WERI-Rb-1 (cell line): ENCODE results near the gene GRXCR1.

Experiments
- DNase-seq: peaks from one replicate; pipeline ENCODE4 v3.0.0-alpha.2; 2020
- H3K27ac ChIP-seq: fragments of 250-450 bp; sonication (Bioruptor Pico); 2 replicates; pipeline ENCODE4 v1.5.1; 2020; ENCODE audit warnings: mild to moderate bottlenecking, moderate library complexity
- H3K27me3 ChIP-seq: fragments of 250-450 bp; sonication (Bioruptor Pico); 2 replicates; pipeline ENCODE4 v1.5.1; 2021; ENCODE audit warnings: mild to moderate bottlenecking, low read depth, moderate library complexity; ENCODE audit not compliant: insufficient read depth, severe bottlenecking
- H3K36me3 ChIP-seq: fragments of 250-450 bp; sonication (Bioruptor Pico); 2 replicates; pipeline ENCODE4 v1.5.1; 2020; ENCODE audit warnings: mild to moderate bottlenecking, moderate library complexity
- H3K4me3 ChIP-seq: 2 replicates; pipeline ENCODE4 v1.5.1; 2011; ENCODE audit warnings: low read depth, mild to moderate bottlenecking, control low read depth, low read length
- H3K9me3 ChIP-seq: fragments of 250-450 bp; sonication (Bioruptor Pico); 2 replicates; pipeline ENCODE4 v1.5.1; 2021; ENCODE audit warnings: mild to moderate bottlenecking, moderate library complexity; ENCODE audit not compliant: severe bottlenecking
- TF ChIP-seq, protein P1 (sequence below): IDR thresholded peaks from 2 replicates; pipeline ENCODE4 v1.5.1; 2011; ENCODE audit warnings: low read depth, mild to moderate bottlenecking, control low read depth, inconsistent platforms, low read length

GRXCR1 gene

DNA sequence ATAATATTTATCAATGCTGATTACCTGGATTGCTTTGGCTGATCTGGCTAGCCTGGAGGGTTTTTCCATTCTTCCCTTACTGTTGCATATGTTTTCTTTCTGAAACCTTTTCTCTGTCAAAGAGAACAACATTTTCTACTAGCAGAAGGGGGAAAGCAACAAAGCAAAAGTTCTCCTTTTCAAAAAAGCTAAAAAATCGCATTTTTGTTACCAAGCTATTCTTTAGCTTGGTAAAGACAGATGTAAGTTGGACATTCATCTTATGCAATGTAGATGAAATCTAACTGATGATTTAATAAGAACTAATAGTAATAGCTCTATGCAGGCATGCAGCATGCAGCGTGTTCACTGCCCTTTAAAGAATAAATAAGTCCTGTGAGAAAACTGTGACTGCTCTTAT, at the start of gene GRXCR1:
GRXCR1 (plus strand) TSS at position 301 of the 400 bp plus-strand sequence. CDS start 554 bp downstream, outside the sequence.
- Histone ChIP-seq H3K9me3 (no peaks in the 10 kb centered on the region), H3K27ac (no peak within 1 kb of the TSS), H3K36me3 (no peaks in the 10 kb centered on the region), H3K4me3 (no peak within 1 kb of the TSS), H3K27me3 (no peaks in the 10 kb centered on the region)
- no peak for DNase-seq
- TF ChIP-seq, protein P1, sequence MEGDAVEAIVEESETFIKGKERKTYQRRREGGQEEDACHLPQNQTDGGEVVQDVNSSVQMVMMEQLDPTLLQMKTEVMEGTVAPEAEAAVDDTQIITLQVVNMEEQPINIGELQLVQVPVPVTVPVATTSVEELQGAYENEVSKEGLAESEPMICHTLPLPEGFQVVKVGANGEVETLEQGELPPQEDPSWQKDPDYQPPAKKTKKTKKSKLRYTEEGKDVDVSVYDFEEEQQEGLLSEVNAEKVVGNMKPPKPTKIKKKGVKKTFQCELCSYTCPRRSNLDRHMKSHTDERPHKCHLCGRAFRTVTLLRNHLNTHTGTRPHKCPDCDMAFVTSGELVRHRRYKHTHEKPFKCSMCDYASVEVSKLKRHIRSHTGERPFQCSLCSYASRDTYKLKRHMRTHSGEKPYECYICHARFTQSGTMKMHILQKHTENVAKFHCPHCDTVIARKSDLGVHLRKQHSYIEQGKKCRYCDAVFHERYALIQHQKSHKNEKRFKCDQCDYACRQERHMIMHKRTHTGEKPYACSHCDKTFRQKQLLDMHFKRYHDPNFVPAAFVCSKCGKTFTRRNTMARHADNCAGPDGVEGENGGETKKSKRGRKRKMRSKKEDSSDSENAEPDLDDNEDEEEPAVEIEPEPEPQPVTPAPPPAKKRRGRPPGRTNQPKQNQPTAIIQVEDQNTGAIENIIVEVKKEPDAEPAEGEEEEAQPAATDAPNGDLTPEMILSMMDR, result no peak

DNA sequence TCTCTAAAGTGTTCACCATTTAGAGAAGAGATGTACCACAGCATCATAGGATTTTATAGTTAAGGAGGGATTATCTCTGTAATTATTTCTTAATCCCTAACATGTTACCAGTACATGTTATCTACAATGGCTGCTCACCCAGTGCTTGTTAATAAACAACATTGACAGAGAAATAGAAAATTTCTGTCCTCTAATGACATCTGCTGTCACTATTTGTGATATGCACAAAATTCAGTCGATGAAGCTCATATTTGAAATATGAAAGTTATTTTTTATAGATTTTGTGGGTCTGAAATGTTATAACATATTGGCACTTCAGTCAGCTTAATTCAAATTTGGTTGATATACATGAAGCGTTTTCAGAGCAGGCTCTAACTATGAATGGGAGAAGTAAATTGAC, 48.8 kb upstream of the GRXCR1 start:
- no peaks in the 10 kb centered on the region for H3K36me3 ChIP-seq
- peaks cover 2% of the 10 kb centered on the region for H3K9me3 ChIP-seq
- no peak overlapping the region for H3K27ac ChIP-seq
- TF ChIP-seq, protein P1, result no peak
- no peak for DNase-seq
- H3K27me3 ChIP-seq, result no peaks in the 10 kb centered on the region
- H3K4me3 ChIP-seq, result no peak overlapping the region

DNA sequence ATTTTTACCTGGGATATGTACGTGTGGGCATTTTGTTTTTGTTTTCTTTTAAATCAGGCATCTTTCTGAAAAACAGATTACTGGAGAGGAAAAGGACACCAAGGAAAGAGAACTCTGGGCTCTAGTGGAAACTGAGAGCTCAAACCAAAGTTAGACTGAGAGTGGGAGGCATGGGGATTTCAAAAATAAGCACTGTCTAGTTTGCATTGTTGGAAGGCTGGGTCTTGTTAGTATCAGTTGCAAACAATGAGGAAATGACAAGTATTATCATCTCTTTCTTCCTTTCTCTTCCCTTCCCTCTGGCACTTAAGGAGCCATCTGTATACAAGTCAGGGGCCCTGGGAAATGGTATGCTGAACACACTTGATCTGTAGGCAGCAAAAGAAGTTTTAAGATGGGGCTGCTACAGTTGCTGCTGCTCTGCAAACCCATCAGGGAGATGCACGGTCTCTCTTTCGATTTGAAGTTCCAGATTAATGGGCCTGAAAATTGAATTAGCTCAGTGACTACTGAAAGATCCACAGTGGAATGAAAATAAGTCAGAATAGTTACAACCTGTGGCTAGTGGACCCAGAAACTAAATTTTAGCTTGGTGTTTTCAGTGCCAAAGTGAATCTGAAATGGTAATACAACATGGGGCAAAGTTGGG, 48.0 kb upstream of the GRXCR1 start:
- TF ChIP-seq, protein P1, result no peak
- H3K4me3 ChIP-seq, result no peak overlapping the region
- no peak overlapping the region for H3K27ac ChIP-seq
- no peaks in the 10 kb centered on the region for H3K27me3 ChIP-seq
- H3K9me3 ChIP-seq, result peaks cover 2% of the 10 kb centered on the region
- H3K36me3 ChIP-seq, result no peaks in the 10 kb centered on the region
- no peak for DNase-seq

DNA sequence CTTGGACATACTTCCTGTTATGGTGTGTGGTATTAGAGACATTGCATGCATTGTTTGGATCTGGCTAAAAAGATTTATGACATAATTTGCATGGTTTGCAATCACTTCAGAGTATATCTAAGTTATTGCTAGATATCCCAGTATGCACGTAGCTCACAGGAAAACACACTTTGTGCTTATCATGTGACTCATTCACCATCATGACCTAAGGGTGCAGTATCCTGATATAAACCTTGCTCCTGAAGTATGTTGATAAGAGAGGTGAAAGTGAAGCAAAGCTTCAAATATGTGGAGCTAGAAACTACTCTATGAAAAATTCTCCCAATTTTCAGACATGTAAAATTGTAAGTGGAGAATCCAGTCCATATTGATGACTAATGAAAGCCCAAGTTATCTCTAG, 46.9 kb upstream of the GRXCR1 start:
- Histone ChIP-seq H3K27me3 (no peaks in the 10 kb centered on the region), H3K27ac (no peak overlapping the region), H3K9me3 (peaks cover 2% of the 10 kb centered on the region), H3K4me3 (no peak overlapping the region), H3K36me3 (no peaks in the 10 kb centered on the region)
- TF ChIP-seq, protein P1, result no peak
- DNase-seq, result no peak

DNA sequence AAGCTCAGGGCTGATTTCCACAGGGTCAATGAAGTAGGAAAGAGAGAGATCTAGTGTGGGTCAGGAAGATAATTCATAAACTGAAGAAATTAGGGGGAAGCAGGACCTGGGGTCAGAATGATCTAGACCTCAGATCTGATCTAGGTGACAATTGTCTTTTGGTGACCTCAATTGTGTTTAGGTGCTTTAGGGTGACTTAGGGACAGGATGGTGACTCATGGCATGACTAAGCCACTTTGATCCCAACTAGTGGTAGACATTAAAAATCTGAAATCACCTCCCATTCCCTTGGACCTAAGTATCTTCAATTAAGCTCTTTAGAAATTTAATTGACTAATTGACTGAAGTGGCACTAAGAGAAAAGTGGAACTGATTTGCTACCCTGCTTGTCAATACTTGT, 36.7 kb upstream of the GRXCR1 start:
- Histone ChIP-seq H3K9me3 (no peaks in the 10 kb centered on the region), H3K4me3 (no peak overlapping the region), H3K36me3 (no peaks in the 10 kb centered on the region), H3K27ac (no peak overlapping the region), H3K27me3 (no peaks in the 10 kb centered on the region)
- no peak for DNase-seq
- TF ChIP-seq, protein P1, result no peak
